Esophagus squamous epithelium (tissue), 4 donors: ENCODE measurements around the gene MRPL41.

Experiments
- POLR2A ChIP-seq, 4 donors: fragments of 450-650 bp; IDR thresholded peaks; one replicate each; pipeline ENCODE4 v1.6.1; 2017; ENCODE audit warnings: antibody characterized with exemption in 4 of 4, mild to moderate bottlenecking in 4 of 4, moderate library complexity in 3 of 4
- TF ChIP-seq, protein P1 (sequence below), 6 experiments: fragments of 450-650 bp in 4 of 6; fragments of 200-600 bp in 2 of 6; sonication (generic) in 2 of 6; IDR thresholded peaks; one replicate each; pipeline ENCODE4 v1.5.1; 2016 to 2019; ENCODE audit warnings: antibody characterized with exemption in 6 of 6, mild to moderate bottlenecking in 4 of 6, moderate library complexity in 4 of 6

DNA sequence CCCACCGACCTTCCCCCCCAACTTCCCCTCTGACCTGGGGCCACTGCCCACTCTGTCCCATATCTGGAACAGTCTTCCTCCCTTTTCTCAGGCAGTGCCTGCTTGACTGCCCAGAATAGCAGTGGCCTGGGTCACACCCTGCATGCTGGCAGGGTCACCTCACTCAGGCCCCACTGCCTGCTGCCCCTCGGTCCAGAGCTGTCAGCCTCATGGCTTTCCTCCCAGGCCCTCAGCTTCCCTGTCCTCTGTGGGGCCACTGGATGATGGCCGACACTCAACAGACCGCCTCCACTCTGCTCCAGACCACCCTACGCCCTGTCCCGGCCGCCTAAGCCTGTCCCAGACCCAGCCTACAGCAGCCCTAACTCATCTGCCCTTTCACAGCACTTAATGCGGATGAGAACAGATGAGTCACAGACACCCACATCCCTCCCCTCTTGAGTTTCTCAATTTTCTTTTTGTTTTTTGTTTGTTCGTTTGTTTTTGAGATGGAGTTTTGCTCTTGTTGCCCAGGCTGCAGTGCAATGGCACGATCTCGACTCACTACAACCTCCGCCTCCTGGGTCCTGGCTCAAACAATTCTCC, 7.4 kb upstream of the MRPL41 start:
- no peak for TF ChIP-seq POLR2A (IDR thresholded peaks at IDR 0.05)
- TF ChIP-seq, protein P1, sequence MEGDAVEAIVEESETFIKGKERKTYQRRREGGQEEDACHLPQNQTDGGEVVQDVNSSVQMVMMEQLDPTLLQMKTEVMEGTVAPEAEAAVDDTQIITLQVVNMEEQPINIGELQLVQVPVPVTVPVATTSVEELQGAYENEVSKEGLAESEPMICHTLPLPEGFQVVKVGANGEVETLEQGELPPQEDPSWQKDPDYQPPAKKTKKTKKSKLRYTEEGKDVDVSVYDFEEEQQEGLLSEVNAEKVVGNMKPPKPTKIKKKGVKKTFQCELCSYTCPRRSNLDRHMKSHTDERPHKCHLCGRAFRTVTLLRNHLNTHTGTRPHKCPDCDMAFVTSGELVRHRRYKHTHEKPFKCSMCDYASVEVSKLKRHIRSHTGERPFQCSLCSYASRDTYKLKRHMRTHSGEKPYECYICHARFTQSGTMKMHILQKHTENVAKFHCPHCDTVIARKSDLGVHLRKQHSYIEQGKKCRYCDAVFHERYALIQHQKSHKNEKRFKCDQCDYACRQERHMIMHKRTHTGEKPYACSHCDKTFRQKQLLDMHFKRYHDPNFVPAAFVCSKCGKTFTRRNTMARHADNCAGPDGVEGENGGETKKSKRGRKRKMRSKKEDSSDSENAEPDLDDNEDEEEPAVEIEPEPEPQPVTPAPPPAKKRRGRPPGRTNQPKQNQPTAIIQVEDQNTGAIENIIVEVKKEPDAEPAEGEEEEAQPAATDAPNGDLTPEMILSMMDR (IDR thresholded peaks at IDR 0.05) = no peak
